RWPE1 (cell line): Measurements from ENCODE around the gene OCRL.

Experiments used
- CTCF ChIA-PET: fragments of 350-600 bp; sonication (Branson Sonifier 250); formaldehyde crosslinking; extraction: SDS; loops from one replicate; lab custom pipeline; 2021; lab: Yijun Ruan, JAX
- POLR2A ChIA-PET: fragments of 400-600 bp; formaldehyde crosslinking; extraction: SDS; loops from one replicate; lab custom pipeline; 2020; ENCODE audit warnings: antibody characterized with exemption; ENCODE audit not compliant: low non-redundant PET; lab: Yijun Ruan, JAX
- DNase-seq: peaks from one replicate; pipeline ENCODE4 v3.0.0; 2012; ENCODE audit warnings: low spot score
- H3K27ac ChIP-seq: fragments of 450-650 bp; 2 replicates; pipeline ENCODE4 v1.5.1; 2017
- TF ChIP-seq, protein P1 (sequence below): fragments of 450-650 bp; conservative IDR thresholded peaks from 2 replicates; pipeline ENCODE4 v1.5.1; 2017; ENCODE audit warnings: low read depth, mild to moderate bottlenecking

The OCRL gene

DNA sequence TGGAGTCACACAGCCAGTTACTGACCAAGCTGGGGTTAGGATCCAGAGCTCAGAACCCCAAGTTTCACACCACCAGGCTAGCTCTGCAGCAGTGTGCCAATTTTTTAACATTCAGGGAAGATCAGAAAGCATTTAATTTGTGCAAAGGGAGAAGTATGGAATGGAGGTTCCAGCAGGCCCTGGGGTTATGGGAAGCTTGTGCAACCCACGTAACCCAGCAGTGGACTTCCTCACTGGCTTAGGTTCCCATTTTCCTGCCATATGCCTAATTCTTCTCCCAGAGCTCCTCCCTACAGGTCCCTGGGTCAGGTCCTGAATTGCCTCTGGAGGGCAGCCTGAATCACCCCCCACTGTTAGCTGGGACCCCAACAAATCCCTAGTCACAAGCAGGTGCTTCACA lies 100.7 kb downstream of the OCRL start:
- no peak for DNase-seq
- no peak overlapping the region for H3K27ac ChIP-seq
- ChIA-PET CTCF (interaction anchor here (1.3 kb wide), 1 partner anchor 85 kb away, joined by 3 read pairs; no protein-coding TSS in a partner anchor), POLR2A (no interaction called here)
- TF ChIP-seq, protein P1, sequence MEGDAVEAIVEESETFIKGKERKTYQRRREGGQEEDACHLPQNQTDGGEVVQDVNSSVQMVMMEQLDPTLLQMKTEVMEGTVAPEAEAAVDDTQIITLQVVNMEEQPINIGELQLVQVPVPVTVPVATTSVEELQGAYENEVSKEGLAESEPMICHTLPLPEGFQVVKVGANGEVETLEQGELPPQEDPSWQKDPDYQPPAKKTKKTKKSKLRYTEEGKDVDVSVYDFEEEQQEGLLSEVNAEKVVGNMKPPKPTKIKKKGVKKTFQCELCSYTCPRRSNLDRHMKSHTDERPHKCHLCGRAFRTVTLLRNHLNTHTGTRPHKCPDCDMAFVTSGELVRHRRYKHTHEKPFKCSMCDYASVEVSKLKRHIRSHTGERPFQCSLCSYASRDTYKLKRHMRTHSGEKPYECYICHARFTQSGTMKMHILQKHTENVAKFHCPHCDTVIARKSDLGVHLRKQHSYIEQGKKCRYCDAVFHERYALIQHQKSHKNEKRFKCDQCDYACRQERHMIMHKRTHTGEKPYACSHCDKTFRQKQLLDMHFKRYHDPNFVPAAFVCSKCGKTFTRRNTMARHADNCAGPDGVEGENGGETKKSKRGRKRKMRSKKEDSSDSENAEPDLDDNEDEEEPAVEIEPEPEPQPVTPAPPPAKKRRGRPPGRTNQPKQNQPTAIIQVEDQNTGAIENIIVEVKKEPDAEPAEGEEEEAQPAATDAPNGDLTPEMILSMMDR = no peak

- TF ChIP-seq, protein P1 = no peak
Observed at GRCh38 chrX:129641469-129641868, 101.4 kb downstream of the OCRL start.

DNA sequence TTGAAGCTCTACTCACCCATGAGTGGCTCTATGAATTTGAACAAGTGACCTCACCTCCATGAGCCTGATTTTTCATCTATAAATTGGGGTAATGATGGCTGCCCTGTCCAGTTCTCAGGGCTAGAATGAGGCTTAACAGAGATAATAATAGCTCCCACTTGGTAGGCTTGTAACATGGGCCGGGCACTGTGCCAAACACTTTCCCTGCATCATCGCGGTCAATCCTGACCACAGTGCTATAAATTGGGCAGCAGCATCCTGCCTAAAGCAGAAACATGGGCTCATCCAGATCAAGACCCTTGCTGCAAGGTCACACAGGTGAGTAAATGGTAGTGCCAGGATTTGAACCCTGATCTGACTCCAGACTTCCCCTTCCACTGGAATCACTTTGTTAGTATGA lies 101.9 kb downstream of the OCRL start:
- no peak overlapping the region for H3K27ac ChIP-seq
- CTCF ChIA-PET = no interaction called here
- TF ChIP-seq, protein P1 = no peak
- POLR2A ChIA-PET = no interaction called here
- no peak for DNase-seq

More at GRCh38 chrX:129641469-129641868, 101.4 kb downstream of the OCRL start:
- ChIA-PET CTCF (interaction anchor here (1.3 kb wide), 1 partner anchor 85 kb away, joined by 3 read pairs; no protein-coding TSS in a partner anchor), POLR2A (interaction anchor here (0.6 kb wide), 1 partner anchor 423 kb away, joined by 3 read pairs; no protein-coding TSS in a partner anchor)
- H3K27ac ChIP-seq = no peak overlapping the region
- no peak for DNase-seq
